GM23338 (cell line): Measurements from ENCODE around the gene EIF4A3.

Source experiments
- CREB1 ChIP-seq: fragments of 250-450 bp; sonication (Bioruptor Pico); IDR thresholded peaks from 2 replicates; pipeline ENCODE4 v1.5.0; 2020; ENCODE audit warnings: low read depth, mild to moderate bottlenecking, moderate library complexity
- CTCF ChIP-seq, 2 experiments: fragments of 200-600 bp in 1 of 2; sonication (generic) in 1 of 2; conservative IDR thresholded peaks; 2 replicates each; pipeline versions ENCODE4 v1.5.1 to v1.6.1; 2016 to 2017; ENCODE audit warnings: antibody characterized with exemption in 2 of 2, low read depth in 2 of 2, mild to moderate bottlenecking in 2 of 2, moderate library complexity in 1 of 2
- ETS1 ChIP-seq: IDR thresholded peaks from 2 replicates; pipeline ENCODE4 v1.6.1; 2016; ENCODE audit warnings: antibody characterized with exemption
- EZH2 ChIP-seq: fragments of 200-600 bp; sonication (generic); IDR thresholded peaks from one replicate; pipeline ENCODE4 v1.8.0; 2017; ENCODE audit warnings: antibody characterized with exemption, mild to moderate bottlenecking, low read depth; ENCODE audit not compliant: unreplicated experiment
- EZH2phosphoT487 ChIP-seq: fragments of 200-600 bp; sonication (generic); IDR thresholded peaks from one replicate; pipeline ENCODE4 v1.8.1; 2018; ENCODE audit warnings: antibody characterized with exemption; ENCODE audit not compliant: unreplicated experiment
- JUNB ChIP-seq: IDR thresholded peaks from one replicate; pipeline ENCODE4 v1.6.1; 2016; ENCODE audit warnings: antibody characterized with exemption; ENCODE audit not compliant: unreplicated experiment
- NANOG ChIP-seq: IDR thresholded peaks from 2 replicates; pipeline ENCODE4 v1.6.1; 2016; ENCODE audit warnings: antibody characterized with exemption, borderline replicate concordance
- POLR2AphosphoS5 ChIP-seq: IDR thresholded peaks from 2 replicates; pipeline ENCODE4 v1.6.1; 2016; ENCODE audit warnings: antibody characterized with exemption, low read depth
- REST ChIP-seq: IDR thresholded peaks from one replicate; pipeline ENCODE4 v1.6.1; 2018; ENCODE audit warnings: antibody characterized with exemption; ENCODE audit not compliant: unreplicated experiment
- ZNF114 ChIP-seq: fragments of 250-450 bp; sonication (Bioruptor Pico); IDR thresholded peaks from 2 replicates; pipeline ENCODE4 v1.5.0; 2020; ENCODE audit warnings: mild to moderate bottlenecking, moderate library complexity
- ZNF462 ChIP-seq: fragments of 250-450 bp; sonication (Bioruptor Pico); IDR thresholded peaks from 2 replicates; pipeline ENCODE4 v1.5.0; 2020; ENCODE audit warnings: mild to moderate bottlenecking, moderate library complexity

GRCh38 chr17:80171681-80172080 is 24.8 kb upstream of the EIF4A3 start:
- no peak for TF ChIP-seq EZH2
- no peak for TF ChIP-seq POLR2AphosphoS5
- no peak for TF ChIP-seq CTCF (conservative IDR thresholded peaks at IDR 0.05; ENCODE audit: low read depth in 2 of 2)
- TF ChIP-seq EZH2phosphoT487, result no peak
- TF ChIP-seq REST, result no peak
- no peak for TF ChIP-seq CREB1
- no peak for TF ChIP-seq ETS1
- no peak for TF ChIP-seq JUNB
- TF ChIP-seq ZNF114 (CRISPR knock-in tag), result no peak
- no peak for TF ChIP-seq NANOG
- no peak for TF ChIP-seq ZNF462 (CRISPR knock-in tag)
